AG09319 (cell line): ENCODE results near the gene CGREF1.

Experiments
- DNase-seq: peaks from one replicate; pipeline ENCODE4 v3.0.0-alpha.2; 2010; ENCODE audit warnings: low read depth; ENCODE audit errors: extremely low read depth
- TF ChIP-seq, protein P1 (sequence below): IDR thresholded peaks from 2 replicates; pipeline ENCODE4 v1.5.1; 2011; ENCODE audit warnings: low read depth, mild to moderate bottlenecking, inconsistent platforms, low read length, moderate library complexity

CGREF1 gene

DNA sequence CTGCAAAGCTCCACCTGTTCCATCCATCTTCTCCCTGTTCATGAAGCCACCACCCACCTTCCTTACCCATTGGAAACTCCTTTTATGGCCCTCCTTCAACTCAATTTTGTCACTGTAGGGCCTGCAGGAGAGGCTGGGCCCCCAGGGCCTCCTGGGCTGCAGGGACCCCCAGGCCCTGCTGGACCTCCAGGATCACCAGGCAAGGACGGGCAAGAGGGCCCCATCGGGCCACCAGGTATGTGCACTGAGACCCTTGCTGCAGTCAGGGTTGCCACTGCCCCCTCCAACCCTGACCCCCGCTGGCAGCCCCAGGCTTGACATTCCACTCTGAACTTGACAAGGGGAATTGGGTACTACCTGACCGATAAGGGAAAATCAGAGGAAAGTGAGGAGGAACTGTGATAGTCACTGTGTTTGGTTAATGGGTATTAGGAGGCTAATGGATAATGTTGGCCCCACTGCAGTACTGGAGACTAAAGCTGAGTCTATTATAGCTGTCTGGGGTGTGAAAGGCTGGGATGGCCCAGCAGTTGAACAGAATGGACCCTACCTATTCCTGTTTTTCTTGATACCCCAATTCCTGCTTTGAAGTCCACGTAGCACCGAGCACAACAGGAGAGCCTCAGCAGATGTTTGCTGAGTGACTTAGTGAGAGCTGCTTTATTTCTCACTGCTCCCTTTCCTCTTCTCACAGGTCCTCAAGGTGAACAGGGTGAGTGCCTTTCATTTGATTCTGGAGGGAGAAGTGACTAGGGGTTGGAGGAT lies 34.4 kb downstream of the CGREF1 start:
- TF ChIP-seq, protein P1, sequence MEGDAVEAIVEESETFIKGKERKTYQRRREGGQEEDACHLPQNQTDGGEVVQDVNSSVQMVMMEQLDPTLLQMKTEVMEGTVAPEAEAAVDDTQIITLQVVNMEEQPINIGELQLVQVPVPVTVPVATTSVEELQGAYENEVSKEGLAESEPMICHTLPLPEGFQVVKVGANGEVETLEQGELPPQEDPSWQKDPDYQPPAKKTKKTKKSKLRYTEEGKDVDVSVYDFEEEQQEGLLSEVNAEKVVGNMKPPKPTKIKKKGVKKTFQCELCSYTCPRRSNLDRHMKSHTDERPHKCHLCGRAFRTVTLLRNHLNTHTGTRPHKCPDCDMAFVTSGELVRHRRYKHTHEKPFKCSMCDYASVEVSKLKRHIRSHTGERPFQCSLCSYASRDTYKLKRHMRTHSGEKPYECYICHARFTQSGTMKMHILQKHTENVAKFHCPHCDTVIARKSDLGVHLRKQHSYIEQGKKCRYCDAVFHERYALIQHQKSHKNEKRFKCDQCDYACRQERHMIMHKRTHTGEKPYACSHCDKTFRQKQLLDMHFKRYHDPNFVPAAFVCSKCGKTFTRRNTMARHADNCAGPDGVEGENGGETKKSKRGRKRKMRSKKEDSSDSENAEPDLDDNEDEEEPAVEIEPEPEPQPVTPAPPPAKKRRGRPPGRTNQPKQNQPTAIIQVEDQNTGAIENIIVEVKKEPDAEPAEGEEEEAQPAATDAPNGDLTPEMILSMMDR: no peak
- no peak for DNase-seq

DNA sequence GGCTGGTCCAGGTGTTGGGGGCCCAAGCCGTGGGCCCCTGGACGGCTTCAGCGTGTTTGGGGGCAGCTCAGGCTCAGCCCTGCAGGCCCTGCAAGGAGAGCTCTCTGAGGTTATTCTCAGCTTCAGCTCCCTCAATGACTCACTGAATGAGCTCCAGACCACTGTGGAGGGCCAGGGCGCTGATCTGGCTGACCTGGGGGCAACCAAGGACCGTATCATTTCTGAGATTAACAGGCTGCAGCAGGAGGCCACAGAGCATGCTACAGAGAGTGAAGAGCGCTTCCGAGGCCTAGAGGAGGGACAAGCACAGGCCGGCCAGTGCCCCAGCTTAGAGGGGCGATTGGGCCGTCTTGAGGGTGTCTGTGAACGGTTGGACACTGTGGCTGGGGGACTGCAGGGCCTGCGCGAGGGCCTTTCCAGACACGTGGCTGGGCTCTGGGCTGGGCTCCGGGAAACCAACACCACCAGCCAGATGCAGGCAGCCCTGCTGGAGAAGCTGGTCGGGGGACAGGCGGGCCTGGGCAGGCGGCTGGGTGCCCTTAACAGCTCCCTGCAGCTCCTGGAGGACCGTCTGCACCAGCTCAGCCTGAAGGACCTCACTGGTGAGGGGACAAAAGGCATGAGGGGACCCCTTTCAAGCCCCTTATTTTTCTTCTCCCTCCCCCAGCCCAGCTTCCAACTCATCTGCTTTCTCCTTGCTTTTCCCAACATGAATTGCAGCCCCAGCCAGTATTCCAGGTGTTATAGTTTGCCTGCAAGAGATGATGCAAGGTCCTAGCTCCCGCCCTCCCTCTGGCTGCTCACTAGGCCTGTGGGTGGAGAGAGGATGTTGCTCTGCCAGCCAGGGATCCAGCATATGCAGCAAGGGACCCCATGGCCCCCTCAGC lies 35.3 kb downstream of the CGREF1 start:
- no peak for DNase-seq

DNA sequence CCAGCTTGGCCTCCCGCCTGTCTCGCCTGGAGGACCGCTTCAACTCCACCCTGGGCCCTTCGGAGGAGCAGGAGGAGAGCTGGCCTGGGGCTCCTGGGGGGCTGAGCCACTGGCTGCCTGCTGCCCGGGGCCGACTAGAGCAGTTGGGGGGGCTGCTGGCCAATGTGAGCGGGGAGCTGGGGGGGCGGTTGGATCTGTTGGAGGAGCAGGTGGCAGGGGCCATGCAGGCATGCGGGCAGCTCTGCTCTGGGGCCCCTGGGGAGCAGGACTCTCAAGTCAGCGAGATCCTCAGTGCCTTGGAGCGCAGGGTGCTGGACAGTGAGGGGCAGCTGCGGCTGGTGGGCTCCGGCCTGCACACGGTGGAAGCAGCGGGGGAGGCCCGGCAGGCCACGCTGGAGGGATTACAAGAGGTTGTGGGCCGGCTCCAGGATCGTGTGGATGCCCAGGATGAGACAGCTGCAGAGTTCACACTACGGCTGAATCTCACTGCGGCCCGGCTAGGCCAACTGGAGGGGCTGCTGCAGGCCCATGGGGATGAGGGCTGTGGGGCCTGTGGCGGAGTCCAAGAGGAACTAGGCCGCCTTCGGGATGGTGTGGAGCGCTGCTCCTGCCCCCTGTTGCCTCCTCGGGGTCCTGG lies 36.0 kb downstream of the CGREF1 start:
- no peak for DNase-seq
- TF ChIP-seq, protein P1: no peak

More for the DNA sequence above, 35.3 kb downstream of the CGREF1 start:
- TF ChIP-seq, protein P1: no peak

- DNase-seq: no peak
- TF ChIP-seq, protein P1: no peak
Observed at GRCh38 chr2:27081984-27082772, 36.8 kb downstream of the CGREF1 start.

GRCh38 chr2:27080603-27080936 lies 38.4 kb downstream of the CGREF1 start:
- TF ChIP-seq, protein P1: no peak
- DNase-seq: no peak

DNA sequence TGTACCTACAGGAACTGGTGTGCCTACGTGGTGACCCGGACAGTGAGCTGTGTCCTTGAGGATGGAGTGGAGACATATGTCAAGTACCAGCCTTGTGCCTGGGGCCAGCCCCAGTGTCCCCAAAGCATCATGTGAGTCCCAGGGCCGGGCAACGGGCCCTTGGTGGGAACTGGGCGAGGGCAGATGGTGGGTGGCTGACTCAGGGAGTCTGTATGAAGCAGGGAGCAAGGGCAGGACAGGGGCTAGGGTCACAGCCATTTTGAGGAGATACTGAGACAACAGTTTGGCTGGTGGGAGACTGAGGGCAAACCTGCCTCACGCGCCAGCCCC lies 38.8 kb downstream of the CGREF1 start:
- TF ChIP-seq, protein P1: no peak
- DNase-seq: no peak
